B cell (primary cell): ENCODE measurements around the gene LIMCH1. TPM values are rescaled to one million over a fixed set of nuclear protein-coding genes. Genes with fewer than 3 reads are reported as not detected.

Experiments used
- ATAC-seq: fragments of 200-7000 bp; cut with Tn5 transposase; one replicate; pipeline ENCODE4 v1.10.0; 2021; ENCODE audit warnings: low read depth, mild to moderate bottlenecking, moderate number of reproducible peaks, moderate library complexity
- CTCF ChIA-PET: fragments of 350-600 bp; sonication (Branson Sonifier 250); formaldehyde crosslinking; loops from one replicate; lab custom pipeline; 2021; ENCODE audit warnings: antibody characterized with exemption, inconsistent platforms; lab: Charles Lee
- POLR2A ChIA-PET: fragments of 350-600 bp; sonication (Branson Sonifier 250); formaldehyde crosslinking; loops from one replicate; lab custom pipeline; 2021; ENCODE audit warnings: antibody characterized with exemption; lab: Charles Lee
- DNase-seq: peaks from one replicate; pipeline ENCODE4 v3.0.0; 2013
- H2AFZ ChIP-seq: 2 replicates; pipeline ENCODE4 v1.6.1; 2012; ENCODE audit warnings: mild to moderate bottlenecking, low read depth, low read length; ENCODE audit not compliant: insufficient read depth, poor library complexity, severe bottlenecking
- H3K27ac ChIP-seq, 2 donors: 1 replicate in 1 of 2; 2 replicates in 1 of 2; pipeline ENCODE4 v1.5.1; 2012 to 2013; ENCODE audit warnings: low read length in 2 of 2, mild to moderate bottlenecking in 2 of 2, moderate library complexity in 1 of 2
- H3K27me3 ChIP-seq, 4 experiments: fragments of 200-600 bp in 1 of 4; sonication (generic) in 1 of 4; replicated peaks in 1 of 4; 1 replicate in 2 of 4; 2 replicates in 2 of 4; pipeline versions ENCODE4 v1.6.1 to v1.7.0; 2013 to 2016; ENCODE audit warnings: low read length in 3 of 4, mild to moderate bottlenecking in 2 of 4, mixed read lengths in 1 of 4, moderate library complexity in 1 of 4; ENCODE audit not compliant: insufficient read depth in 4 of 4, control insufficient read depth in 3 of 4; ENCODE audit errors: control extremely low read depth in 1 of 4
- H3K36me3 ChIP-seq, 2 experiments: replicated peaks in 1 of 2; 1 replicate in 1 of 2; 2 replicates in 1 of 2; pipeline versions ENCODE4 v1.6.1 to v1.7.1; 2013; ENCODE audit warnings: low read length in 1 of 2; ENCODE audit not compliant: insufficient read depth in 2 of 2, control insufficient read depth in 1 of 2; ENCODE audit errors: control extremely low read depth in 1 of 2, extremely low read depth in 1 of 2
- H3K4me1 ChIP-seq, 2 donors: fragments of 200-600 bp in 1 of 2; sonication (generic) in 1 of 2; 1 replicate in 1 of 2; 2 replicates in 1 of 2; pipeline versions ENCODE4 v1.5.1 to v1.6.1; 2013 to 2017; ENCODE audit warnings: low read length in 2 of 2; ENCODE audit not compliant: control insufficient read depth in 2 of 2, insufficient read depth in 2 of 2
- H3K4me2 ChIP-seq: replicated peaks from 2 replicates; pipeline ENCODE3; 2012; ENCODE audit warnings: mild to moderate bottlenecking, low read depth, low read length; ENCODE audit not compliant: poor library complexity, severe bottlenecking
- H3K4me3 ChIP-seq, 5 experiments: fragments of 200-600 bp in 1 of 5; sonication (generic) in 1 of 5; 1 replicate in 3 of 5; 2 replicates in 2 of 5; pipeline versions ENCODE4 v1.5.1 to v1.7.0; 2011 to 2016; ENCODE audit warnings: low read length in 4 of 5, mild to moderate bottlenecking in 4 of 5, low read depth in 2 of 5, control low read depth in 1 of 5, moderate library complexity in 1 of 5; ENCODE audit not compliant: insufficient read depth in 1 of 5; ENCODE audit errors: control extremely low read depth in 1 of 5, extremely low read depth in 1 of 5
- H3K79me2 ChIP-seq: fragments of 200-600 bp; sonication (generic); one replicate; pipeline ENCODE4 v1.6.0; 2016; ENCODE audit warnings: low read length; ENCODE audit not compliant: control insufficient read depth, insufficient read depth
- H3K9ac ChIP-seq: fragments of 200-600 bp; sonication (generic); 2 replicates; pipeline ENCODE4 v1.6.1; 2017; ENCODE audit warnings: mild to moderate bottlenecking, low read length, moderate library complexity
- H3K9me3 ChIP-seq, 3 donors: one replicate each; pipeline versions ENCODE4 v1.6.1 to v1.7.1; 2013; ENCODE audit warnings: low read length in 2 of 3; ENCODE audit not compliant: control insufficient read depth in 2 of 3, insufficient read depth in 1 of 3; ENCODE audit errors: control extremely low read depth in 1 of 3
- H4K20me1 ChIP-seq: 2 replicates; pipeline ENCODE4 v1.6.0; 2012; ENCODE audit warnings: mild to moderate bottlenecking, low read length; ENCODE audit not compliant: insufficient read depth, control insufficient read depth, poor library complexity, severe bottlenecking
- H3K27ac Mint-ChIP-seq: one replicate; pipeline ENCODE4 v1.8.0; 2021; ENCODE audit warnings: mixed read lengths
- H3K27me3 Mint-ChIP-seq: one replicate; pipeline ENCODE4 v1.8.0; 2021; ENCODE audit warnings: mixed read lengths
- H3K4me1 Mint-ChIP-seq: one replicate; pipeline ENCODE4 v1.8.0; 2021; ENCODE audit warnings: mixed read lengths
- H3K4me3 Mint-ChIP-seq: one replicate; pipeline ENCODE4 v1.8.0; 2021; ENCODE audit warnings: mixed read lengths
- H3K9me3 Mint-ChIP-seq: one replicate; pipeline ENCODE4 v1.8.0; 2022; ENCODE audit warnings: mixed read lengths; ENCODE audit not compliant: insufficient read depth
- CTCF ChIP-seq: fragments of 200-600 bp; IDR thresholded peaks from one replicate; pipeline ENCODE4 v1.8.0; 2022; ENCODE audit warnings: antibody characterized with exemption, mild to moderate bottlenecking
- EZH2 ChIP-seq: IDR thresholded peaks from 2 replicates; pipeline ENCODE4 v1.6.1; 2012; ENCODE audit warnings: borderline replicate concordance, low read depth, mild to moderate bottlenecking, moderate library complexity, low read length; ENCODE audit not compliant: insufficient read depth, poor library complexity, severe bottlenecking
- WGBS: methylation state at CpG from one replicate; pipeline ENCODE4 v1.1.5; 2013; ENCODE audit warnings: missing lambda C conversion rate; ENCODE audit not compliant: insufficient coverage; 5-methylcytosine and 5-hydroxymethylcytosine counted together
- intact Hi-C: fragments of 100-400 bp; cut with micrococcal nuclease; formaldehyde crosslinking; loops from one replicate; pipeline ENCODE4 v1.10.0; 2022
- polyA plus RNA-seq: library from polyadenylated mRNA; depleted of rRNA; stranded (reverse); fragments of >200 nt; gene quantifications from 2 replicates; pipeline ENCODE4 v1.2.3, GENCODE V29; 2012
- total RNA-seq, 2 donors: library from RNA; stranded (reverse); fragments of 120-200 nt in 1 of 2; gene quantifications; 1 replicate in 1 of 2; 2 replicates in 1 of 2; pipeline versions ENCODE4 v1.2.3 to v1.2.4, GENCODE V29; 2013 to 2022

Gene LIMCH1
- total and polyA plus RNA-seq, 2 donors (not counting 1 experiment from before 2014, with no cell fraction given), result not detected

- TF ChIP-seq EZH2 (no peak), CTCF (peak; percentile 44)
- Histone ChIP-seq H3K4me1 (no peaks in the 10 kb centered on the region), H3K36me3 (no peaks in the 10 kb centered on the region), H2AFZ (peak overlapping the region; percentile 25), H3K4me3 (no peak overlapping the region), H3K79me2 (no peaks in the 10 kb centered on the region), H4K20me1 (no peaks in the 10 kb centered on the region), H3K27me3 (peaks cover 0 to 4% (median 0%) of the 10 kb centered on the region in 4 experiments), H3K9ac (no peak overlapping the region), H3K9me3 (no peaks in the 10 kb centered on the region), H3K4me2 (no peak overlapping the region), H3K27ac (no peak overlapping the region)
- H3K4me3 Mint-ChIP-seq, result no peak overlapping the region
- peaks cover 3% of the 10 kb centered on the region for H3K27me3 Mint-ChIP-seq
- ChIA-PET CTCF (interaction anchor here (0.7 to 1.5 kb wide), 5 partner anchors 10 to 827 kb away, joined by 3 to 4 read pairs (median 3); no protein-coding TSS in a partner anchor), POLR2A (no interaction called here)
- ATAC-seq, result no peak
- no peaks in the 10 kb centered on the region for H3K4me1 Mint-ChIP-seq
- intact Hi-C loops, result no loop called here
- H3K27ac Mint-ChIP-seq, result no peak overlapping the region
- peak; percentile 26 for DNase-seq
- 74% methylated on average over 7 of the region's 12 CpGs for WGBS
- no peaks in the 10 kb centered on the region for H3K9me3 Mint-ChIP-seq
These were observed 154.9 kb downstream of the LIMCH1 start for GRCh38 chr4:41692717-41693345.

DNA sequence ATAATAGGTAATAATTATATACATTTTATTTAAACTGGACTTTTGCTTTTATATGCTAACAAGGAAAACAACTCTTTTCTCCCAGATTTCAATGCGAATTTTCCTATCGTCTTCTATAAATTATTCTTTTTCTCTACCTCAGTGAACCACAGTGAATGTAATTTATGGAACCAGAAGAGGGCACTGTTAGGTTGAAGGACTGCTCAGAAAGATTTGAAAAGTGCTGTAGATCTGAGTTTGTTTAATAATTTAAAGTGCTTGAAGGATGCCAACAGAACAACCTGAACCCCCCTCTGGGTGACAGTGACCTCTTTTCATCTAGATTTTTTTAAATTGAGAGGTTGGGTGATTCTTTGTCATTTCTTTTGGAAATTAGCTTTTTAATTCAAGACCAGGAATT, 155.7 kb downstream of the LIMCH1 start:
- Mint-ChIP-seq H3K4me3 (no peak overlapping the region), H3K27ac (no peak overlapping the region), H3K4me1 (no peaks in the 10 kb centered on the region), H3K27me3 (peaks cover 6% of the 10 kb centered on the region), H3K9me3 (no peaks in the 10 kb centered on the region)
- Histone ChIP-seq H3K9me3 (no peaks in the 10 kb centered on the region), H3K4me1 (no peaks in the 10 kb centered on the region), H2AFZ (no peak overlapping the region), H3K27me3 (peaks cover 0 to 2% (median 0%) of the 10 kb centered on the region in 4 experiments), H3K36me3 (no peaks in the 10 kb centered on the region), H4K20me1 (no peaks in the 10 kb centered on the region), H3K4me2 (no peak overlapping the region), H3K27ac (no peak overlapping the region), H3K79me2 (no peaks in the 10 kb centered on the region), H3K9ac (no peak overlapping the region), H3K4me3 (no peak overlapping the region)
- ChIA-PET CTCF (interaction anchor here (0.7 to 1.2 kb wide), 2 partner anchors 10 to 196 kb away, joined by 3 read pairs; no protein-coding TSS in a partner anchor), POLR2A (no interaction called here)
- intact Hi-C loops, result no loop called here
- ATAC-seq (no peak), DNase-seq (no peak)
- no peak for TF ChIP-seq EZH2
- WGBS, result no CpG with 5 or more reads among the region's 2 CpGs
